HG03521 (cell line): Measurements from ENCODE around the gene STX16.

ENCODE experiments used
- ATAC-seq: cut with Tn5 transposase; IDR thresholded peaks from one replicate; pipeline ENCODE4 v1.9.1; 2021; ENCODE audit warnings: mild to moderate bottlenecking, moderate library complexity; ENCODE audit not compliant: unreplicated experiment

The STX16 gene

GRCh38 chr20:58695895-58696375 is 44.9 kb downstream of the STX16 start:
- no peak for ATAC-seq

GRCh38 chr20:58696411-58696961 is 45.4 kb downstream of the STX16 start:
- no peak for ATAC-seq

GRCh38 chr20:58697201-58697866 is 46.3 kb downstream of the STX16 start:
- ATAC-seq, result no peak

- no peak for ATAC-seq
Observed at GRCh38 chr20:58697867-58698703, 47.0 kb downstream of the STX16 start.

- ATAC-seq, result no peak
Observed at GRCh38 chr20:58698741-58699622, 47.9 kb downstream of the STX16 start.

- no peak for ATAC-seq
Observed at GRCh38 chr20:58699623-58700107, 48.6 kb downstream of the STX16 start.

GRCh38 chr20:58700121-58700821 is 49.2 kb downstream of the STX16 start:
- ATAC-seq, result no peak

GRCh38 chr20:58700823-58701222 is 49.7 kb downstream of the STX16 start:
- ATAC-seq, result no peak

- no peak for ATAC-seq
Observed at GRCh38 chr20:58701431-58702160, 50.5 kb downstream of the STX16 start.

- no peak for ATAC-seq
Observed at GRCh38 chr20:58702161-58702510, 51.1 kb downstream of the STX16 start.

- ATAC-seq, result no peak
Observed at GRCh38 chr20:58702859-58703648, 52.0 kb downstream of the STX16 start.

- no peak for ATAC-seq
Observed at GRCh38 chr20:58703765-58704371, 52.8 kb downstream of the STX16 start.

GRCh38 chr20:58705208-58705926 is 54.3 kb downstream of the STX16 start:
- ATAC-seq, result no peak

GRCh38 chr20:58706150-58706892 is 55.2 kb downstream of the STX16 start:
- no peak for ATAC-seq

GRCh38 chr20:58706975-58707681 is 56.0 kb downstream of the STX16 start:
- ATAC-seq, result no peak

- ATAC-seq, result no peak
Observed at GRCh38 chr20:58707770-58708169, 56.7 kb downstream of the STX16 start.
